GM21717 (cell line): ENCODE results near the gene HAPLN3.

Source experiments
- ATAC-seq: cut with Tn5 transposase; IDR thresholded peaks from one replicate; pipeline ENCODE4 v1.9.1; 2021; ENCODE audit warnings: mild to moderate bottlenecking, moderate library complexity; ENCODE audit not compliant: unreplicated experiment

Gene HAPLN3

GRCh38 chr15:88896333-88897033, 1.1 kb upstream of the HAPLN3 start:
- ATAC-seq, result no peak

GRCh38 chr15:88894348-88894818, 961 bp downstream of the HAPLN3 start:
- peak; percentile 60 for ATAC-seq

DNA sequence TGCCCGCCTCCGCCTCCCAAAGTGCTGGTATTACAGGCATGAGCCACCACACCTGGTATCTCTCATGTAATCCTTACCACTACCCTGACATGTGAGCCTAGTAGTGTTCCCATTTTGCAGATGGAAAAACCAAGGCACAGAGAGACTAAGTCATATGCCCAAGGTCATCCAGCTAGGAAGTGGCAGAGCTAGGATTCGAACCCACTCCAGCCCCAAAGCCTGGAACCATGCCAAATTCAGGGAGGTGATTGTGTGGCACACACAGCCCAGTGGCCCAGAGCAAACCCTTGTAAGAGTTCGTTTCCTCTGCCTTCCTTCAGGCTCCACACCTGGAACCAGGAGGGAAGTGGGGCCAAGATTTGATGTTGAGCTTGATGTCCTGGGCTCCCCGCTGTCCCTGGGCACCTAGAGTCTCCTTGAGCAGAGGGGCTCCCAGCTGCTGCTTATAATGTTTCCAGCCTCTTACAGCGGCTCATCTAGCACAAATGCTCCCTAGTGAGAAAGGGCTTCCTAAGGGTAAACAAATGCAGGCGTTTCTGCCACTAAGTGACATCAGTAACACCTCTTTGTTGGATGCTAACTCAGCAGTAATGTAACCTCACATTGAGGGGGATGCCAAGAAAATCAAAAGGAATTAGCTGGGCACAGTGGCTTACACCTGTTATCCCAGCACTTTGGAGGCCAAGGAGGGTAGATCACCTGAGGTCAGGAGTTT, 3.6 kb downstream of the HAPLN3 start:
- no peak for ATAC-seq

DNA sequence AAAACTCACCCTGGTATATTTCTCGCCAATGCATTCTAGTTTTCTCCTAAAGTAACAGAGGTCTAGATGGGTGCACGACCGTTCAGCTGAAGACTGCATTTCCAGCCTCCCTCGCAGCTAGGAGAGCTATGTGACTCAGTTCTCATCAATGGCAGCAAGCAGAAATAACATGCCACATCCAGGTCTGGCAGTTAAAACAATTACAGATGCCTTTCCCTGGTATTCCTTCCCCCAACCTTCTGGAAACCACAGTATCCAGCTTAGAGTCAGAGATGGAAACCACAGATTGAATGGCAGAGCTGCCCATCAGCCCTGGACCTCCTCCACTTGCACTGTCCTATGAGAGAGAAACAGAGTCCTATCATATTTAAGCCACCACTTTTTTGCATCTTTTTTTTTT, 4.8 kb downstream of the HAPLN3 start:
- no peak for ATAC-seq

- ATAC-seq, result no peak
Observed at GRCh38 chr15:88888719-88889118, 6.6 kb downstream of the HAPLN3 start.

GRCh38 chr15:88887068-88887580, 8.2 kb downstream of the HAPLN3 start:
- ATAC-seq, result no peak

DNA sequence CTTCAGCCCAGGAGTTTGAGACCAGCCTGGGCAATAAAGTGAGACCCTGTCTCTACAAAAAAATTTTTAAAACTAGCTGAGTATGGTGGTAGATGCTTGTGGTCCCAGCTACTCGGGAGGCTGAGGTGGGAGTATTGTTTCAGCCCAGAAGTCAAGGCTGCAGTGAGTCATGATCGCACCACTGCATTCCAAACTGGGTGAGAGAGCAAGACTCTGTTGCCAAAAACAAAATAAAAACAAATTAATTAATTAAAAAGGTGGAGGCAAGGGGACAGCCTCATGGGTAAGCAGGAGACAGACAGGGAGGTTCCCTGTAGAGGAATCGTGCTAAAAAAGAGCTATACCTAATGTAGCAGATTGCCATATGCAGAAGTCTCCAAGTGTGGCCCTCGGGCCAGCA, 12.6 kb downstream of the HAPLN3 start:
- ATAC-seq, result no peak

- no peak for ATAC-seq
Observed at GRCh38 chr15:88881775-88882174, 13.6 kb downstream of the HAPLN3 start.

- no peak for ATAC-seq
Observed at GRCh38 chr15:88880944-88881740, 14.2 kb downstream of the HAPLN3 start.

GRCh38 chr15:88878720-88879184, 16.6 kb downstream of the HAPLN3 start:
- ATAC-seq, result peak; percentile 60

DNA sequence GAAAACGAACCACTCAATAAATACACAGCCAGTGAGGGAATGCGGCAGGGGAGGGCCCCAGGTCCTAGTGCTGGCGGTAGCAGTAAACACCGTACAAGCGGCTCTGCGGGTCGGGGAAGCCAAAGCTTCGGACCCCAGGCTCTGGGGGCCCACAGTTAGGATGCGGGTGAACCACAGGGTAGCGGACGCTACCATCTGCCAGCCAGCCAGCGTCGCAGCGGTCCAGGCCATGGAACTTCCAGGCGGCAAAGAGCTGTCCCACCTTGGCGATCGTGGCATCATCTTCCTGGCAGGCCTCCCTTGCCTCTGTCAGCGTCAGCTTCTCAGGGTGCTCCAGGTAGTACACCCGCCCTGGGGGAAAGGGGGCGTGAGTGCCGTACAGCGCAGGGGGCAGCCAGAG, 17.4 kb downstream of the HAPLN3 start:
- ATAC-seq, result no peak

- no peak for ATAC-seq
Observed at GRCh38 chr15:88877415-88877814, 17.9 kb downstream of the HAPLN3 start.

- ATAC-seq, result no peak
Observed at GRCh38 chr15:88876573-88876972, 18.8 kb downstream of the HAPLN3 start.

GRCh38 chr15:88874684-88875083, 20.7 kb downstream of the HAPLN3 start:
- ATAC-seq, result no peak

GRCh38 chr15:88874275-88874674, 21.1 kb downstream of the HAPLN3 start:
- no peak for ATAC-seq

DNA sequence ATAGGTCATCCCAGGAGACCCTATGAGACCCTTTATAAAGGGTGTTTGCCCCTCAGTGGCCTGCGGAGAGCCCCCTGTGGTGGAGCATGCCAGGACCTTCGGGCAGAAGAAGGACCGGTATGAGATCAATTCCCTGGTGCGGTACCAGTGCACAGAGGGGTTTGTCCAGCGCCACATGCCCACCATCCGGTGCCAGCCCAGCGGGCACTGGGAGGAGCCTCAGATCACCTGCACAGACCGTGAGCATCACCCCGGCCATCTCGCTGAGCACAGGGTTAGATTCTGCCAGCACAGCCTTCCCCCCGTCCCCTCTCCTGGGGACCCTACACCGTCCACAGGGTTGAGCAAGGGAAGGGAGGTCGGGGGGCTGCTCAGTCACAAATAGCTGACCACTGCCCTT, 21.6 kb downstream of the HAPLN3 start:
- no peak for ATAC-seq

DNA sequence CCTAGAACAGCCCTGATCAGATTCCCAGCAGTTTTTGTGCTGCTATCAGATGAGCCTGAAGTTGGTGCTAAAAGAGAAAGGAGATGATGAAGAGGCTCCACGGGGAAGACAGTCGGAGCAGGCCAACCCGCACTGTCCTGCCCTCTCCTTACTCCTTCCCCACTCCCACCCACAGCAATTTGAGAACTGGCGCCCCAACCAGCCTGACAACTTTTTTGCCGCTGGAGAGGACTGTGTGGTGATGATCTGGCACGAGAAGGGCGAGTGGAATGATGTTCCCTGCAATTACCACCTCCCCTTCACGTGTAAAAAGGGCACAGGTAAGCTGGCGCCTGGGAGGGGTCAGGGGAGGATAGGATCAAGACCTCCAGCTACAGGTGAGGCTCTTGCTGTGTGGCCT, 22.6 kb downstream of the HAPLN3 start:
- no peak for ATAC-seq

GRCh38 chr15:88872106-88872505, 23.2 kb downstream of the HAPLN3 start:
- ATAC-seq, result no peak

DNA sequence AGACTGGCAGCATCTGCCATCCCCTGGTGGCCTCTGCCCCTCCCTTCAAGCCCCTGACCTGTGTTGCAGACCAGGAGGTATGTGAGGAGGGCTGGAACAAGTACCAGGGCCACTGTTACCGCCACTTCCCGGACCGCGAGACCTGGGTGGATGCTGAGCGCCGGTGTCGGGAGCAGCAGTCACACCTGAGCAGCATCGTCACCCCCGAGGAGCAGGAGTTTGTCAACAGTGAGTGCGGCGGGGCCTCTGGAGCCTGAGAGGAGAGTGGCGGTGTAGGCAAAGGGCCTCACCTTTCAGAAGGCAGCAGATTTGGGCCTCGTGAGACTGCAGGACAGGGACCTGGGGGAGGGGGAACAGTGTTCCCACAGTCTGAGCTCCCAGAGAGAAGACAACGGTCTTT, 24.0 kb downstream of the HAPLN3 start:
- ATAC-seq, result no peak

GRCh38 chr15:88866295-88866881, 29.0 kb downstream of the HAPLN3 start:
- ATAC-seq, result no peak
